GM18499 (cell line): ENCODE results near the gene GUF1.
A peak's percentile ranks its signal among the peaks of the same experiment; 100 is the strongest.

Experiments
- ATAC-seq: cut with Tn5 transposase; IDR thresholded peaks from one replicate; pipeline ENCODE4 v1.9.1; 2021; ENCODE audit warnings: moderate number of reproducible peaks; ENCODE audit not compliant: insufficient read depth, unreplicated experiment

GUF1 gene

GRCh38 chr4:44678094-44679041 lies at the start of gene GUF1:
Gene GUF1, plus strand, starts transcription at chr4:44678420. Its CDS starts 203 bp downstream, at chr4:44678623.
- peak; percentile 93 for ATAC-seq

GRCh38 chr4:44629280-44629866 lies 48.8 kb upstream of the GUF1 start:
- ATAC-seq, result peak; percentile 95

GRCh38 chr4:44632089-44632488 lies 46.1 kb upstream of the GUF1 start:
- ATAC-seq, result no peak

GRCh38 chr4:44632733-44633132 lies 45.5 kb upstream of the GUF1 start:
- no peak for ATAC-seq

- no peak for ATAC-seq
These were observed 40.1 kb upstream of the GUF1 start for GRCh38 chr4:44638091-44638490.

GRCh38 chr4:44646151-44646550 lies 32.1 kb upstream of the GUF1 start:
- ATAC-seq, result no peak

- ATAC-seq, result no peak
These were observed 26.8 kb upstream of the GUF1 start, which contains the start of gene YIPF7 for GRCh38 chr4:44651425-44651824. Gene YIPF7, minus strand, starts transcription at chr4:44651625. Its CDS starts 1,525 bp downstream, at chr4:44650100.

GRCh38 chr4:44652002-44652401 lies 26.2 kb upstream of the GUF1 start:
- ATAC-seq, result no peak

- no peak for ATAC-seq
These were observed 17.8 kb upstream of the GUF1 start for GRCh38 chr4:44660396-44660795.

GRCh38 chr4:44661940-44662622 lies 16.1 kb upstream of the GUF1 start:
- ATAC-seq, result no peak

- ATAC-seq, result no peak
These were observed 15.6 kb upstream of the GUF1 start for GRCh38 chr4:44662623-44663005.

GRCh38 chr4:44663539-44664263 lies 14.5 kb upstream of the GUF1 start:
- no peak for ATAC-seq

- no peak for ATAC-seq
These were observed 9.7 kb upstream of the GUF1 start for GRCh38 chr4:44668526-44668925.

- no peak for ATAC-seq
These were observed 7.6 kb upstream of the GUF1 start for GRCh38 chr4:44670506-44671199.

GRCh38 chr4:44671636-44672035 lies 6.6 kb upstream of the GUF1 start:
- ATAC-seq, result no peak

- no peak for ATAC-seq
These were observed 3.7 kb upstream of the GUF1 start for GRCh38 chr4:44674471-44674870.

- no peak for ATAC-seq
These were observed 2.9 kb upstream of the GUF1 start for GRCh38 chr4:44675366-44675765.

- ATAC-seq, result peak; percentile 5
These were observed 840 bp downstream of the GUF1 start for GRCh38 chr4:44679060-44679459.

- no peak for ATAC-seq
These were observed 6.4 kb downstream of the GUF1 start for GRCh38 chr4:44684648-44685047.

GRCh38 chr4:44700427-44700826 lies 22.2 kb downstream of the GUF1 start:
- ATAC-seq, result no peak
